NCI-H2107 (cell line): ENCODE measurements around the gene CAVIN2.
"Not testable (repeated sequence)": the region's sequence is repeated elsewhere in the genome, so short reads cannot be mapped to it uniquely, and the experiment has no call there.

Experiments
- DNase-seq: peaks from one replicate; lab custom pipeline; 2025; lab: John Stamatoyannopoulos, UW

CAVIN2 gene

DNA sequence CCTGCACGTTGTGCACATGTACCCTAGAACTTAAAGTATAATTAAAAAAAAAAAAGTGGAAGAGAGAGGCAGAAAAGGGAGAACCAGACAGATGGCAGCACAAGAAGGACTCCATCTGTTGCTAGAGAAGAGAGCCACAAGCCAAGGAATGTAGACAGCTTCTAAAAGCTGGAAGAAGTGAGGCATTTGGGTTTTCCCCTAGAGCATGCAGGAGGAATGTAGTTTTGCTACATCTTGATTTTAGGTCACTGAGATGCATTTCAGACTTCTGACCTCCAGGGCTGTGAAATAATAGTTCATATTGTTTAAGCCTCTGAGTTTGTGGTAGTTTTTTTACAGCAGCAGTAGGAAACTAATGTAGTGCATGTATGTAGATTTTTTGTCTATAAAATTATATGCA lies 46.0 kb downstream of the CAVIN2 start:
- no peak for DNase-seq

DNA sequence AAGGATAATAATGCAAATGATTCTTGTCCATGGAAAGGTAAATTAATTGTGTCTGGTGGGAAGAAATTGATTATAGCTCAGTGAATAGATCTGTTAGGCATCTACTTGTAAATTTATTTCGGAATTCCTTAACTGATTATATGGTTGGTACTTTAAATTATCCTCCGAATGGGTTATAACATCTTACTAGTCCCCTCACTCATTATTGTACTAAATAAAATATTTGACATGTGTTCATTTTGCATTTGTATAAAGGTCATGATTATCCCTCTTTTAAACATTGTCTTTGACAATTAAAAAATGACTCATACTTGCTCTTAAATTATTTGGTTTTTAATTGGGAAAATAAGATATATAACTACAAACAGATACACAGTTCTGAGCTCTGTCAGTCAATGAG lies 47.4 kb downstream of the CAVIN2 start:
- DNase-seq = no peak

DNA sequence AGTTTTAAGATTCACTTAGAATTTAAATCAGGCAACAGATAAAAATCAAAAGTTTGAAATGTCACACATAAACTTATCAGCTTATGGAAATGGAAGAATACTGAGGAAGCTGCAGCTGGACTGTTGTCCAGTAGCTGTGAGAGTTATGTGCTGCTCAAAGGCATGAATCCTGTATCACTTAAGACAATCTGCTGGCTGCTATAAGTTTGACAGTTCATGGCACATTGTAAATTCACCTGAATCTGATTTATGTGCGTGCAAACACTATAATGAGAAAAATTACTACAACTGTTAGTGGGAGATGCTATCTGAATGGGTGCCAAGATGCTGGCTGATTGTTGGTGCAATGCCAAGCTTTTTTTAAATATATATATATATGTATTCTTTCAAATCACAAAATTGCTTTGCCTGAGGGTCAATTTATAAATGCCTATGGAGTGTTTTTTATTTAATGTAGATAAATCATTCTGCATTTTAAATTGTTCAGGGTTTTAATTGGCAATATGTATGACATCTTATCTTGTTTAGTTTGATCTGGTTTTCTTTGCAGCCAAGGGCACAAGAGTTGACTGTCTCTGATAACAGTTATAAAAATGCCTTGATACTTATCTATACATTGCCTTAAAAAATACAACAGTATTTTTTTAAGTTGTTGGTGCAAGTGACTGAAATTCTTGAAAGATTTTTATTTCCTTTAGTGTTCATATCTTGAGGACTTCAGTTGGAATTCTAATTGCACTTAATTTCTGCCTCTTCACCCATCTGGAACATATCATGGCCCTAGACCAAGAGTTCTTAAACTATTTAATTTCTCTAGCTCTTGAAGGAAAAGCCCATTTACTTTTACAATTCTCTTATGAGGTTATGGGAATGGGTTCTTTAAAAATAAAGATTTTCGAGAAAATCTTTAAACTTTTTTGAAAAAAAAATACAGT lies 48.7 kb downstream of the CAVIN2 start:
- DNase-seq = no peak

DNA sequence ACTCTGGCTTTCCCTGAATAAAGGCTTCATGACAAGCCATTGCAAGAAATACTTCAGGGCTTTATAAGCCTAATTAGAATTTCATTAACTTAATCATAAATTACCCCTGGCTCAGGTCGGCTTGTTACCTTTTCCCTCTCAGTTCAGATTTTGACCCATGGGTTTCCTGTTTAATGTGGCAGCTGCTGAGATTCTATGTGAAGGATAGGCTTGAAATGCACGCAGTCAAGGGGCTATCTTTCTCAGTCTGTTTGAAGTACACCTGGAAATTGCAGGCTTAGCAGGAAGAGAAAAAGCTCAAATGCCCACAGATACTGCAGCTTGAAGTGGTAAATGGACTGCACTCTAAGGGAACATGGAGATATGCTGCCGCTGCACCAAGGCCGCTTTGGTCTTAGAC lies 49.4 kb downstream of the CAVIN2 start:
- no peak for DNase-seq

DNA sequence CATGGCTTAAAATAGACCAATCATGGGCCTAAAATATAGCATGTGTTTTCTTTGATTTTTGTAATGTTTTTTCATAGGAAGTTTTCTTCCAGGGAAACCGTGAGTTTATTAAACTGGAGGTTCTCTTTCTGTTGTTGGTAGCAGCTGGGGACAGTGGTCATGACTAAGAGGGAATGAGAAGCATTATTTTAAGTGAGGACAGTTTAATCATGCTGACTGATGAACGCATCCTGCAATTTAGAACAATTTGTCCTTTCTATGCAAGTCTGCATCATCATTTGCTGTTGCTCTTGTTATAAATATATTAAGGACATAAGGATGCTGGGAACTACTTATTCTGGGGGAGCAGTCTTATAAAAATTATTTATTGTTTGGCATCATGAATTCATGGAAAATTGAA lies 51.2 kb downstream of the CAVIN2 start:
- no peak for DNase-seq

DNA sequence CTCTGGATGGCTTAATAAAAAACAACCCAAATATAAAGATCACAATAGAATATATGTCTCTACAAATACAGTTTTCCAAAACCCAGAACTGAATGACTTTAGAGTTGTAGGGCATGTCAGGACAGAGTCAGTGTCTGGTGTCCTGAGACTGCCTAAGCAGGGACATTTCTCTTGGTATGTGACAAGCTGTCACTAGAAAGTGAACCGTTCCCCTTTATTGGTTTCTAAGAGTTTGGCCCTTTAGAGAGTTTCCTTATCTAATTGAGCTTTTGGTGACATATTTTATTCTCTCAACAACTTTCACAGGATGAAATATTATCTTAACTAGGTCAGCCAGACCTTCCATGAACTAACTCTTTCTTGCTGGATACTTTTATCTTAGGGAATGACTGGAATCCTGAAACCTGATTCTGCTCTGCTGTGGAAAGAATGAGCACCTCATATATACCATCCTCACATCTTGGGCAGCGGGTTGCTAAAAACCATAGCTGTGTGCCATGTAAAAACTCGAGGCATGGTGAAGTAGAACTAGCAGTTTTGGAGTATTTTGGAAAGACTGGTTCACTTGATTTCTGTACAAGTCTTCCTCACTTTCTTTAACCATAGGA lies 54.8 kb downstream of the CAVIN2 start:
- no peak for DNase-seq

DNA sequence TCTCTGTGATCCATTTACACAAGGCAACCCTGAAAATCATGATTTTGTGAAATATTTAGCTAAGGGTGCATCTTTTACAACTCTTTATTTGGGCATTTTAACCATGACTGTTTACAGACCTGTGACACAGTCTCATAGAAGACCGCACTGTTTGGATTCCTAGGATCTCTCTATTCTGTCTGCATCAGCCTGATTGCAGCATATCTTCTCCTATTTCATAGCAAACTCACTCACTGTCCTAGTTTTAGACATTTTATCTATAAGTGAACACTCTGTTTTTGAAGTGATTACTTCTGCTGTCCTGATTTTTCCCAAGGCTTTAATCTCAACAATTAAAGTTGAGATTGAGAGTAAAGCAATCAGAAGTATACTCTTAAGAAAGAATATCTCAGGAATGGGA lies 56.2 kb downstream of the CAVIN2 start:
- DNase-seq = no peak

DNA sequence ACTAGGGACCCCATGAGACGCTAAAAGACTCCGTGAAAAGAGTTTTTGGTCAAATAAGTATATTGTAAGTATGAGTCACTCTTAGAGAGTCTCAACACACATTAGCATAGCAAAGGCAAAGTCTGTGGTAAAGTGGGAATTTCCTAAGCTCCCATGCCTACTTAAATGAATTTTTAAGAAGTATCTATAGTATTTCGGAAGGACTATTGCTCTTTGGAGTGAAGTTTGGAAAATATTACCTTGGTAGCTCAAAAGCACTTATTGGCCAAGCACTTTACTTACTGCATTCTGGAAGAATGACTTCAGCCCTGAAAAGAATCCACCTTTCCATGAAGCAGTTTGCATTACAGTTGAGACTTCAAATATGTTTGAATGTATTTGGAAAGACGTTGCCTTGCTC lies 57.1 kb downstream of the CAVIN2 start:
- no peak for DNase-seq

DNA sequence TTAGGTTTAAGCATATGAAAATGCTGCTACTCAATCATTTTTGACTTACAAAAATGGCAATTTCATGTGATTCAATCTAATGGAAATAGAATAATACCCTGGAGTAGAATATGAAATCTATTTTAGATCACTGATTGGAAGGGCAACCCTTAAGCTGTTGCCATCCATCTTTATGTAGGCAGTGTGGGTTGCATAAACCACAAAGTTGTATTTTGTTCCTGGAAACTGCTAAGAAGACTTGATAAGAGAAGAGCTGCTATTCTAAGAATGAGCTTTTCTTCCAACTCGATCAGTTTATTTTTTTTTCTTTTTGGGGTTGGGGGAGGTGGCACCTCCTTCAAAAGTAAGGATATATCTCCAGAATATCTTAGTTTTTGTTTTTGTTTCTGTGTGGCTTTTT lies 60.2 kb downstream of the CAVIN2 start:
- DNase-seq = no peak

DNA sequence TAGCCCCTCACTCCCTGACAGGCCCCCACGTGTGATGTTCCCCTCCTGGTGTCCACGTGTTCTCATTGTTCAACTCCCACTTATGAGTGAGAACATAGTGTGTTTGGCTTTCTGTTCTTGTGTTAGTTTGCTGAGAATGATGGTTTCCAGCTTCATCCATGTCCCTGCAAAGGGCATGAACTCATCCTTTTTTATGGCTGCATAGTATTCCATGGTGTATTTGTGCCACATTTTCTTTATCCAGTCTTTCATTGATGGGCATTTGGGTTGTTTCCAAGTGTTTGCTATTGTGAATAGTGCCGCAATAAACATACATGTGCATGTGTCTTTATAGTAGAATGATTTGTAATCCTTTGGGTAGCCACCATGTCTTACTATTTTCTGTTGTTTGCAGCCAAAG lies 61.2 kb downstream of the CAVIN2 start:
- DNase-seq = not testable (repeated sequence)
